K562 (cell line): ENCODE measurements around the gene GCN1. TPM values are rescaled to one million over a fixed set of nuclear protein-coding genes. Genes with fewer than 3 reads are reported as not detected.

ENCODE experiments used
- CEBPZ ChIP-seq: fragments of 150-350 bp; IDR thresholded peaks from 2 replicates; pipeline ENCODE4 v1.6.1; 2014; ENCODE audit warnings: low read depth, mild to moderate bottlenecking, low read length, borderline replicate concordance
- FOXA1 ChIP-seq: fragments of 450-650 bp; IDR thresholded peaks from 2 replicates; pipeline ENCODE4 v1.6.1; 2016; ENCODE audit warnings: mild to moderate bottlenecking, borderline replicate concordance
- GTF2A2 ChIP-seq: IDR thresholded peaks from 2 replicates; pipeline ENCODE4 v1.6.1; 2016; ENCODE audit warnings: mild to moderate bottlenecking, missing genetic modification characterization, missing compliant biosample characterization
- HMG20B ChIP-seq: fragments of 250-450 bp; sonication (Bioruptor Pico); IDR thresholded peaks from 2 replicates; pipeline ENCODE4 v1.5.0; 2021; ENCODE audit warnings: mild to moderate bottlenecking
- HNRNPK ChIP-seq: fragments of 200-400 bp; formaldehyde crosslinking; IDR thresholded peaks from one replicate; pipeline ENCODE4 v1.6.1; 2018; ENCODE audit warnings: mild to moderate bottlenecking, low read depth, low read length; ENCODE audit not compliant: poor library complexity, severe bottlenecking
- HOMEZ ChIP-seq: fragments of 250-450 bp; sonication (Bioruptor Pico); IDR thresholded peaks from 2 replicates; pipeline ENCODE4 v1.4.0; 2020; ENCODE audit warnings: mild to moderate bottlenecking, moderate library complexity
- JUN ChIP-seq, 2 experiments: sonication (generic) in 1 of 2; formaldehyde crosslinking in 1 of 2; IDR thresholded peaks; 2 replicates each; pipeline versions ENCODE4 v1.6.1 to v1.8.0; 2012 to 2022; ENCODE audit warnings: borderline replicate concordance in 2 of 2, mild to moderate bottlenecking in 2 of 2, improper control_type of control experiment in 1 of 2, low read depth in 1 of 2, low read length in 1 of 2, missing genetic modification reagents in 1 of 2
- KDM4B ChIP-seq, 2 experiments: fragments of 450-650 bp in 1 of 2; sonication (generic) in 1 of 2; IDR thresholded peaks; 2 replicates each; pipeline ENCODE4 v1.6.1; 2016 to 2017; ENCODE audit warnings: borderline replicate concordance in 2 of 2, antibody characterized with exemption in 1 of 2, low read depth in 1 of 2, mild to moderate bottlenecking in 1 of 2
- KLF1 ChIP-seq: fragments of 450-650 bp; IDR thresholded peaks from 2 replicates; pipeline ENCODE4 v1.6.1; 2016; ENCODE audit warnings: missing genetic modification characterization, missing compliant biosample characterization
- MAX ChIP-seq: sonication (generic); formaldehyde crosslinking; IDR thresholded peaks from 2 replicates; pipeline ENCODE4 v1.9.0; 2022; ENCODE audit warnings: mild to moderate bottlenecking, missing genetic modification reagents
- MED1 ChIP-seq: sonication (generic); formaldehyde crosslinking; IDR thresholded peaks from 2 replicates; pipeline ENCODE4 v1.8.1; 2023; ENCODE audit warnings: missing genetic modification reagents, borderline replicate concordance
- MYC ChIP-seq, 2 experiments: fragments of 250-450 bp in 1 of 2; sonication (Bioruptor Pico) in 1 of 2; IDR thresholded peaks; 2 replicates each; pipeline versions ENCODE4 v1.5.1 to v1.6.1; 2012 to 2021; ENCODE audit warnings: low read depth in 2 of 2, borderline replicate concordance in 1 of 2, improper control_type of control experiment in 1 of 2, low read length in 1 of 2, mild to moderate bottlenecking in 1 of 2, moderate library complexity in 1 of 2
- NFE2L1 ChIP-seq: fragments of 450-650 bp; IDR thresholded peaks from 2 replicates; pipeline ENCODE4 v1.6.1; 2016; ENCODE audit warnings: missing genetic modification characterization, low read depth, mild to moderate bottlenecking, missing compliant biosample characterization, moderate library complexity, borderline replicate concordance
- SMARCB1 ChIP-seq: IDR thresholded peaks from 2 replicates; pipeline ENCODE4 v1.6.1; 2011; ENCODE audit warnings: improper control_type of control experiment, low read depth; ENCODE audit not compliant: insufficient read length
- TAF9B ChIP-seq: fragments of 450-650 bp; IDR thresholded peaks from 2 replicates; pipeline ENCODE4 v1.6.1; 2018; ENCODE audit warnings: mild to moderate bottlenecking; ENCODE audit not compliant: partially characterized antibody
- TEAD4 ChIP-seq, 2 experiments: sonication (generic) in 1 of 2; formaldehyde crosslinking in 1 of 2; IDR thresholded peaks; 2 replicates each; pipeline versions ENCODE4 v1.6.1 to v1.8.0; 2012 to 2022; ENCODE audit warnings: borderline replicate concordance in 1 of 2, inconsistent platforms in 1 of 2, low read length in 1 of 2, mild to moderate bottlenecking in 1 of 2, missing genetic modification reagents in 1 of 2
- ZHX1 ChIP-seq: fragments of 150-350 bp; conservative IDR thresholded peaks from 2 replicates; pipeline ENCODE4 v1.6.1; 2014; ENCODE audit warnings: low read length
- polyA plus RNA-seq, 8 experiments: library from polyadenylated mRNA; depleted of rRNA in 4 of 8; stranded (reverse) in 5 of 8; unstranded in 3 of 8; fragments of >200 nt; fragmentation: Nextera tagmentation in 2 of 8; fragmentation: Illumina TruSeq in 1 of 8; extraction: Ambion mirVana in 2 of 8; extraction: Trizol in 1 of 8; gene quantifications; 2 replicates each; pipeline versions ENCODE4 v1.2.1 to v1.2.3, GENCODE V29; 2011 to 2014; ENCODE audit warnings: inconsistent platforms in 1 of 8, missing spikeins in 1 of 8
- total RNA-seq, 7 experiments: library from RNA; depleted of rRNA in 6 of 7; stranded (reverse); fragments of >200 nt in 6 of 7; fragmentation: Illumina TruSeq in 2 of 7; extraction: Trizol in 2 of 7; gene quantifications; 2 replicates each; pipeline versions ENCODE4 v1.2.1 to v1.2.3, GENCODE V29; 2011 to 2021; ENCODE audit warnings: low replicate concordance in 1 of 7

GCN1 gene
- total and polyA plus RNA-seq, 9 of the 15 experiments (the other 6 are each of a cell fraction or from before 2014, with no cell fraction given), result 11.9 to 190 (median 51.7) TPM

GRCh38 chr12:120231316-120232011, 36.9 kb upstream of the GCN1 start (continued):
- no peak for TF ChIP-seq KLF1 (tag)
- peak; percentile 27; the same call in 1 of the 2 replicates for TF ChIP-seq MYC (IDR thresholded peaks at IDR 0.05; ENCODE audit: low read depth, low read length)
- no peak for TF ChIP-seq MYC (CRISPR knock-in tag; IDR thresholded peaks at IDR 0.05; ENCODE audit: borderline replicate concordance, low read depth)
- no peak for TF ChIP-seq ZHX1
- peak; percentile 90 for TF ChIP-seq JUN (IDR thresholded peaks at IDR 0.05; ENCODE audit: borderline replicate concordance, low read depth, low read length)
- TF ChIP-seq JUN (CRISPR knock-in tag; IDR thresholded peaks at IDR 0.05; ENCODE audit: borderline replicate concordance), result no peak; the same call in 1 of the 2 replicates
- TF ChIP-seq SMARCB1, result no peak
- peak; percentile 43; the same call in 1 of the 2 replicates for TF ChIP-seq TEAD4 (IDR thresholded peaks at IDR 0.05; ENCODE audit: low read length)
- no peak for TF ChIP-seq TEAD4 (CRISPR knock-in tag; IDR thresholded peaks at IDR 0.05; ENCODE audit: borderline replicate concordance)
- TF ChIP-seq HMG20B (CRISPR knock-in tag), result no peak
- no peak for TF ChIP-seq CEBPZ
- no peak for TF ChIP-seq GTF2A2 (tag)
- TF ChIP-seq MED1 (CRISPR knock-in tag), result no peak
- TF ChIP-seq NFE2L1 (tag), result no peak
- no peak for TF ChIP-seq KDM4B (IDR thresholded peaks at IDR 0.05; ENCODE audit: borderline replicate concordance in 2 of 2, low read depth in 1 of 2)
- TF ChIP-seq MAX (CRISPR knock-in tag), result no peak
- no peak for TF ChIP-seq HNRNPK
- no peak for TF ChIP-seq FOXA1
- TF ChIP-seq TAF9B, result no peak
- TF ChIP-seq HOMEZ (CRISPR knock-in tag), result no peak
